Measurements from ENCODE around the gene TMEM150C.

The TMEM150C gene

GRCh38 chr4:82591592-82591991 lies 29.8 kb upstream of the TMEM150C start:
- no peak for DNase-seq (ENCODE audit: low read depth, low spot score)
- H3K4me3 ChIP-seq (ENCODE audit: low read length) = no peak overlapping the region
- H3K4me1 ChIP-seq (ENCODE audit: control insufficient read depth, insufficient read depth, low read length) = peaks cover 3% of the 10 kb centered on the region
- H3K27ac ChIP-seq (ENCODE audit: low read length) = no peak overlapping the region
- H3K36me3 ChIP-seq (ENCODE audit: control insufficient read depth, insufficient read depth, low read length) = no peaks in the 10 kb centered on the region; the same call in 1 of the 2 replicates
- H3K9me3 ChIP-seq (ENCODE audit: control insufficient read depth, insufficient read depth, low read length) = no peaks in the 10 kb centered on the region
- H3K27me3 ChIP-seq (ENCODE audit: control insufficient read depth, insufficient read depth, low read length) = no peaks in the 10 kb centered on the region
- no CpG with 5 or more reads among the region's 5 CpGs for WGBS (ENCODE audit: insufficient coverage, insufficient read length)

- Histone ChIP-seq H3K27ac (ENCODE audit: low read length) (no peak overlapping the region), H3K4me1 (ENCODE audit: control insufficient read depth, insufficient read depth, low read length) (peaks cover 8% of the 10 kb centered on the region), H3K4me3 (ENCODE audit: low read length) (no peak overlapping the region), H3K9me3 (ENCODE audit: control insufficient read depth, insufficient read depth, low read length) (no peaks in the 10 kb centered on the region), H3K36me3 (ENCODE audit: control insufficient read depth, insufficient read depth, low read length) (no peaks in the 10 kb centered on the region; the same call in 1 of the 2 replicates), H3K27me3 (ENCODE audit: control insufficient read depth, insufficient read depth, low read length) (no peaks in the 10 kb centered on the region)
- no CpG with 5 or more reads among the region's 1 CpG for whole genome bisulfite sequencing (ENCODE audit: insufficient coverage, insufficient read length)
- DNase-seq (ENCODE audit: low read depth, low spot score) = no peak
Observed at GRCh38 chr4:82589756-82590155, 28.0 kb upstream of the TMEM150C start.

- Histone ChIP-seq H3K36me3 (ENCODE audit: control insufficient read depth, insufficient read depth, low read length) (no peaks in the 10 kb centered on the region; the same call in 1 of the 2 replicates), H3K4me1 (ENCODE audit: control insufficient read depth, insufficient read depth, low read length) (peaks cover 9% of the 10 kb centered on the region), H3K27me3 (ENCODE audit: control insufficient read depth, insufficient read depth, low read length) (no peaks in the 10 kb centered on the region), H3K9me3 (ENCODE audit: control insufficient read depth, insufficient read depth, low read length) (no peaks in the 10 kb centered on the region), H3K27ac (ENCODE audit: low read length) (no peak overlapping the region), H3K4me3 (ENCODE audit: low read length) (no peak overlapping the region)
- no CpG with 5 or more reads among the region's 2 CpGs for WGBS (ENCODE audit: insufficient coverage, insufficient read length)
- no peak for DNase-seq (ENCODE audit: low read depth, low spot score)
Observed at GRCh38 chr4:82588771-82589270, 27.0 kb upstream of the TMEM150C start.

- no peak for DNase-seq (ENCODE audit: low read depth, low spot score)
- Histone ChIP-seq H3K36me3 (ENCODE audit: control insufficient read depth, insufficient read depth, low read length) (no peaks in the 10 kb centered on the region; the same call in 1 of the 2 replicates), H3K4me1 (ENCODE audit: control insufficient read depth, insufficient read depth, low read length) (peaks cover 9% of the 10 kb centered on the region), H3K4me3 (ENCODE audit: low read length) (no peak overlapping the region), H3K27ac (ENCODE audit: low read length) (no peak overlapping the region), H3K9me3 (ENCODE audit: control insufficient read depth, insufficient read depth, low read length) (no peaks in the 10 kb centered on the region), H3K27me3 (ENCODE audit: control insufficient read depth, insufficient read depth, low read length) (no peaks in the 10 kb centered on the region)
- no CpG with 5 or more reads among the region's 8 CpGs for WGBS (ENCODE audit: insufficient coverage, insufficient read length)
Observed at GRCh38 chr4:82587826-82588540, 26.2 kb upstream of the TMEM150C start.

GRCh38 chr4:82585690-82586435 lies 24.1 kb upstream of the TMEM150C start:
- H3K36me3 ChIP-seq (ENCODE audit: control insufficient read depth, insufficient read depth, low read length) = no peaks in the 10 kb centered on the region; the same call in 1 of the 2 replicates
- no CpG with 5 or more reads among the region's 8 CpGs for WGBS (ENCODE audit: insufficient coverage, insufficient read length)
- H3K9me3 ChIP-seq (ENCODE audit: control insufficient read depth, insufficient read depth, low read length) = no peaks in the 10 kb centered on the region
- no peaks in the 10 kb centered on the region for H3K27me3 ChIP-seq (ENCODE audit: control insufficient read depth, insufficient read depth, low read length)
- no peak overlapping the region for H3K27ac ChIP-seq (ENCODE audit: low read length)
- peaks cover 8% of the 10 kb centered on the region for H3K4me1 ChIP-seq (ENCODE audit: control insufficient read depth, insufficient read depth, low read length)
- no peak overlapping the region for H3K4me3 ChIP-seq (ENCODE audit: low read length)
- DNase-seq (ENCODE audit: low read depth, low spot score) = no peak

GRCh38 chr4:82584931-82585330 lies 23.1 kb upstream of the TMEM150C start:
- no peaks in the 10 kb centered on the region for H3K27me3 ChIP-seq (ENCODE audit: control insufficient read depth, insufficient read depth, low read length)
- no CpG with 5 or more reads among the region's 3 CpGs for WGBS (ENCODE audit: insufficient coverage, insufficient read length)

GRCh38 chr4:82583897-82584587 lies 22.3 kb upstream of the TMEM150C start:
- H3K36me3 ChIP-seq (ENCODE audit: control insufficient read depth, insufficient read depth, low read length) = no peaks in the 10 kb centered on the region; the same call in 1 of the 2 replicates
- no peaks in the 10 kb centered on the region for H3K9me3 ChIP-seq (ENCODE audit: control insufficient read depth, insufficient read depth, low read length)
- peaks cover 7% of the 10 kb centered on the region; the same call in 1 of the 2 replicates for H3K4me1 ChIP-seq (ENCODE audit: control insufficient read depth, insufficient read depth, low read length)
- DNase-seq (ENCODE audit: low read depth, low spot score) = no peak
- no peak overlapping the region for H3K27ac ChIP-seq (ENCODE audit: low read length)
- no peak overlapping the region for H3K4me3 ChIP-seq (ENCODE audit: low read length)
- H3K27me3 ChIP-seq (ENCODE audit: control insufficient read depth, insufficient read depth, low read length) = no peaks in the 10 kb centered on the region
- no CpG with 5 or more reads among the region's 5 CpGs for WGBS (ENCODE audit: insufficient coverage, insufficient read length)

More at GRCh38 chr4:82584931-82585330, 23.1 kb upstream of the TMEM150C start:
- no peak overlapping the region for H3K4me3 ChIP-seq (ENCODE audit: low read length)
- no peaks in the 10 kb centered on the region for H3K9me3 ChIP-seq (ENCODE audit: control insufficient read depth, insufficient read depth, low read length)
- H3K36me3 ChIP-seq (ENCODE audit: control insufficient read depth, insufficient read depth, low read length) = no peaks in the 10 kb centered on the region; the same call in 1 of the 2 replicates
- no peak for DNase-seq (ENCODE audit: low read depth, low spot score)
- no peak overlapping the region for H3K27ac ChIP-seq (ENCODE audit: low read length)
- H3K4me1 ChIP-seq (ENCODE audit: control insufficient read depth, insufficient read depth, low read length) = peaks cover 7% of the 10 kb centered on the region; the same call in 1 of the 2 replicates

GRCh38 chr4:82579932-82580331 lies 18.1 kb upstream of the TMEM150C start:
- DNase-seq (ENCODE audit: low read depth, low spot score) = no peak
- peaks cover 1% of the 10 kb centered on the region; the same call in 1 of the 2 replicates for H3K4me1 ChIP-seq (ENCODE audit: control insufficient read depth, insufficient read depth, low read length)

GRCh38 chr4:82578935-82579334 lies 17.1 kb upstream of the TMEM150C start:
- Histone ChIP-seq H3K36me3 (ENCODE audit: control insufficient read depth, insufficient read depth, low read length) (no peaks in the 10 kb centered on the region), H3K27me3 (ENCODE audit: control insufficient read depth, insufficient read depth, low read length) (no peaks in the 10 kb centered on the region), H3K27ac (ENCODE audit: low read length) (no peak overlapping the region), H3K9me3 (ENCODE audit: control insufficient read depth, insufficient read depth, low read length) (no peaks in the 10 kb centered on the region), H3K4me1 (ENCODE audit: control insufficient read depth, insufficient read depth, low read length) (no peaks in the 10 kb centered on the region), H3K4me3 (ENCODE audit: low read length) (no peak overlapping the region)
- DNase-seq (ENCODE audit: low read depth, low spot score) = no peak
- WGBS (ENCODE audit: insufficient coverage, insufficient read length) = no CpG with 5 or more reads among the region's 2 CpGs

More at GRCh38 chr4:82579932-82580331, 18.1 kb upstream of the TMEM150C start:
- Histone ChIP-seq H3K27ac (ENCODE audit: low read length) (no peak overlapping the region), H3K27me3 (ENCODE audit: control insufficient read depth, insufficient read depth, low read length) (no peaks in the 10 kb centered on the region), H3K4me3 (ENCODE audit: low read length) (no peak overlapping the region), H3K36me3 (ENCODE audit: control insufficient read depth, insufficient read depth, low read length) (no peaks in the 10 kb centered on the region), H3K9me3 (ENCODE audit: control insufficient read depth, insufficient read depth, low read length) (no peaks in the 10 kb centered on the region)
- WGBS (ENCODE audit: insufficient coverage, insufficient read length) = no CpG with 5 or more reads among the region's 5 CpGs

GRCh38 chr4:82577451-82577850 lies 15.7 kb upstream of the TMEM150C start:
- no peaks in the 10 kb centered on the region for H3K27me3 ChIP-seq (ENCODE audit: control insufficient read depth, insufficient read depth, low read length)
- DNase-seq (ENCODE audit: low read depth, low spot score) = no peak
- no peak overlapping the region for H3K4me3 ChIP-seq (ENCODE audit: low read length)
- no peaks in the 10 kb centered on the region for H3K36me3 ChIP-seq (ENCODE audit: control insufficient read depth, insufficient read depth, low read length)
- no peaks in the 10 kb centered on the region for H3K9me3 ChIP-seq (ENCODE audit: control insufficient read depth, insufficient read depth, low read length)
- no peak overlapping the region for H3K27ac ChIP-seq (ENCODE audit: low read length)
- WGBS (ENCODE audit: insufficient coverage, insufficient read length) = no CpG with 5 or more reads among the region's 1 CpG
- H3K4me1 ChIP-seq (ENCODE audit: control insufficient read depth, insufficient read depth, low read length) = no peaks in the 10 kb centered on the region

All from iPS DF 6.9 (cell line).